HG02642 (cell line): ENCODE results near the gene PTPRK.
"Not testable (repeated sequence)": the region's sequence is repeated elsewhere in the genome, so short reads cannot be mapped to it uniquely, and the experiment has no call there.

ENCODE experiments used
- ATAC-seq: cut with Tn5 transposase; IDR thresholded peaks from one replicate; pipeline ENCODE4 v1.9.1; 2021; ENCODE audit warnings: mild to moderate bottlenecking; ENCODE audit not compliant: unreplicated experiment, poor library complexity

Gene PTPRK

DNA sequence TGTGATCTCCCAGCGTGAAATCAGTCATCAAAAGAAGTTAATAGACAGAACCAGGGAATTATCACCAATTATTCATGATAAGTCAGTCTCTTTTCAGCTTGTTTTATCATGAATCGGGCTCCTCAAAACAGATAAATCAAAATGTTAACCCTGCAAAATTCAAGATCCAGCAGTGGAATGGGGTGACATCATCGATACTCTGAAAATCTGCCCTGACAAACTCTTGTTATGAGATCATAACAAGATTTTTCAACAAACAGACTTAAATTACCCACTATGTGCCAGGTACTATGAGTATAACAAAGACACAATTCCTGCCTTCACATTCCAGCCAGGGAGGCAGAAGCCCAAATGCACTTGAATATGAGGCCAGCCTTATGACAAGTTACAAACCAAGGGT lies 64.4 kb downstream of the PTPRK start:
- ATAC-seq: no peak

GRCh38 chr6:128452713-128453112 lies 67.7 kb downstream of the PTPRK start:
- ATAC-seq: no peak

DNA sequence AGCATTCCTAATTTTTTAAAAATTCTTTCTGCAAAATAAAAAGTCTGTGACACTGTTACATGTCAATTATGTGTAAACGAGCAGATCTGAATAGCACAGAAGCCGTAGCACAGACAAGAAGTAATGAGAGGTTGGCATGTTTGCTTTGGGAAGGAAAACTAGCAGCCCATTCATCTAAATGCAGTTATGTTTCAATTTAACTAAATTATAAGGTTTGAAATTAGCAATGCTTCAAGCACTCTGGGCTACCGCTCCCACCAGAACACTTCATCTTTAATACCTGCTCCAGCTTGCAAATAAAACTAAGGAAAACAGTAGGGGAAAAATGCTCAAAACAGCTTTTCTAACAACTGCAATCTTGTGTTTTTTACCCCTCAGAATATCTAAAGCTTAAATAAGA lies 73.9 kb downstream of the PTPRK start:
- ATAC-seq: no peak

GRCh38 chr6:128443553-128443952 lies 76.8 kb downstream of the PTPRK start:
- no peak for ATAC-seq

- ATAC-seq: no peak
These were observed 80.8 kb downstream of the PTPRK start for GRCh38 chr6:128439627-128440026.

DNA sequence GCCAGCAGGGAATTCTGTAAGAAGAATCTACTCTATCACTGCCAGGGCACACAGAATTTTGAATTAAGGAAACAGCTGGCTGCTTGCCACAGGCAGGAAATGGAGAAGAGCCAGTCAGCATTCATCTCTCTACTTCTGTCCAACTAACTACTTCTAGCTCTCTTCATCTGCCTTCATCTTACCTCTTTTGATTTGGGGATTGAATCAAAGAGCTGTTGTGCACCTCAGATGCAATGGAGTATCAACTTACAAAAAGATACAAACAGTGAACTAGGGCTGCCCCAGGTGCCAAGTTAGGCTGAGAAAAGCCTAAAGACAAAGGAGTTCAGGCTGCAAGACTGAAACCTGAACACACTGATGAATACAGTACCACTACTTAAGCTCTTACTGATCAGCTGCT lies 82.0 kb downstream of the PTPRK start:
- no peak for ATAC-seq

- ATAC-seq: no peak
These were observed 82.7 kb downstream of the PTPRK start for GRCh38 chr6:128437685-128438084.

GRCh38 chr6:128434752-128435151 lies 85.6 kb downstream of the PTPRK start:
- not testable (repeated sequence) for ATAC-seq

DNA sequence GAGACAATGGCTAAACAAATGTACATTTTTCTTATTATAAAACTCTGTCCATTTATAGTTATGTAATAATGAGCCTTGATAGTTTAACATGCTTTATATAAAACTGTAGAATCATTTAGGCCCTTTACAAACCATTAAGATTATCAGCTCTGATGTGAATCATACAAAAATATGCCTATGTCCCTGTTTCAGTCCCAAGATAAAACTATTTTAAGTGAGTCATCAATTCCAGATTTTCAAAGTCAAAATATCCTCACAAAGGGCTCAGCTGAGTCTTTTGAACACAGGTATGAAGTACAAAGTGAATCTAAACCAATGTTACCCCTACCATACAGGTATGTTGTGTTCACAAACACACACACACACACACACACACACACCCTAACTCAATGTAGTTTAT lies 88.0 kb downstream of the PTPRK start:
- ATAC-seq: no peak

- no peak for ATAC-seq
These were observed 93.3 kb downstream of the PTPRK start for GRCh38 chr6:128427139-128427538.

GRCh38 chr6:128425856-128426255 lies 94.5 kb downstream of the PTPRK start:
- no peak for ATAC-seq

GRCh38 chr6:128422871-128423270 lies 97.5 kb downstream of the PTPRK start:
- no peak for ATAC-seq

DNA sequence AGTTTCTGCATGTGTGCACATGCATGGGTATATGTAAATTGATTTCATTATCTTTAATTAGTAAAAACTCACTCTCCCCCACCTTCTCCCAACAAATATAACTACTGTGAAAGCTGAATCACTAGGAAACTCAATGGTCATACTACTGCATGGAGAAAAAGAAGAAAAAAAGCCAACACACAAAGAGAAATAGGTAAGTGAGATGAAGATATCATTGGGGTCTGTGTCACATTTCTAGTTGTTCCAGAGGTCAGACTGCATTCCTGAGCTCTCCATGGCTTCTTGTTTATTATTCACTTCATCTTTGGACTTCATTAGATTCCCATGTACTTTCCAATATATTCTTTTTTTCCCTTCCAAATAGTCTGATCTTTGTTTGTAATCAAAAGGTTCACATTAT lies 98.2 kb downstream of the PTPRK start:
- no peak for ATAC-seq

DNA sequence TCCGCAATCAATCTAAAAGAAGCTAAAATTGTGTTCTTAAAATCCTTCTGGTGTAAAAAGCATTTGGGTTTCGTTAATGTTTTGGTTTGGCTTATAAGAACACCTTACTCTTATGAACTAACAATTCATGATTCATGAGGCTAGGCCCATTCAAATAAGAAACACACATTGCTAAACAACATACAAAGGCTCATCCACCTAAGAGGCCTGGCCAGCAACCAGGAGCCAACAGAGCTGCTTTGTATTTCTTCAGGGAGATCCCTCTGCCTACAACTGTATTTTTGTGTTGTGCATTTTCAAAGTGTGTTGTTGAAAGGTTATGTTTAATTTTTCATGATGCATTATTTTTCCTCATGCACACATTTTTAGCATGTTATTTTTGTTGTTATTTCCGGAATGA lies 98.6 kb downstream of the PTPRK start:
- ATAC-seq: no peak

GRCh38 chr6:128417698-128418097 lies 102.7 kb downstream of the PTPRK start:
- no peak for ATAC-seq

DNA sequence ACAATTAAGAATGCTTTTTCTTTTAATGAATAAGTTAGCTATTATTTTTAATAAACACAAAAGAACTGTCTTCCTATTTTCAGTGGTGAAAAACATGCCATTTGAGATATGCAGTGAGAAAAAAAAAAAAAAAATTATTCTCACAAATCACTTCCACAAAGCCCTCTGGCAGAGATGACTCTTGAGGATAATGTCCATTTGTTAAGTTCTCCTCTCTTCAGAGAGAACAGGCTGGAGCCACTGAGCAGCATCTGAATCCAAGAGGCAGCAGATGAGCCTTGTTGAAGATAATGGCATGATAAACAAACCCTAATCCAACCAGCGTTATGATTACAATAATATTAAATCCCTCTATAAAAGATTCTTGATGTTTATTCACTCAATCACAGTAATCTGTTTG lies 105.0 kb downstream of the PTPRK start:
- ATAC-seq: no peak

DNA sequence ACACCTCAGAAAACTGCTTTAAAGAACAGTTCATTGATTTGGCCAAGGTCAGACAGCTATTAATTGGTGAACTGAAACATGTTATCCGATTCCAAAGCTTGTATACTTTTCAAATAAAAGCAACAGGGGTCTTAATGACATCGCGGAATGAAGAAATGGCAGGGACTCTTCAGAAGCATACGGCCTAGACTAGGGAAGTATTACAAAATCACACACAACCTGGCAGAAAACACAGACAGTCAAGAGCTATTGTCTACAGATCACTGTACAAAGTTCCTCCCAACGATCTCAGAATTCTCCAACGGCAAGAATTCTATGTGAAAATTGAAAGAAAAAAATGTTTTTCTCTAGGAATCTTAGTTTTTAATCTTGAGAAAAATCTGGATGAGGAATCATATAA lies 105.5 kb downstream of the PTPRK start:
- no peak for ATAC-seq

- ATAC-seq: no peak
These were observed 107.1 kb downstream of the PTPRK start for GRCh38 chr6:128413291-128413690.

GRCh38 chr6:128412680-128413079 lies 107.7 kb downstream of the PTPRK start:
- ATAC-seq: no peak

- no peak for ATAC-seq
These were observed 109.8 kb downstream of the PTPRK start for GRCh38 chr6:128410584-128410983.

- no peak for ATAC-seq
These were observed 111.4 kb downstream of the PTPRK start for GRCh38 chr6:128409003-128409402.

- no peak for ATAC-seq
These were observed 113.9 kb downstream of the PTPRK start for GRCh38 chr6:128406453-128406852.
